Muscle of leg (tissue), 16 donors: ENCODE measurements around the gene TNFRSF12A. TPM values are rescaled to one million over a fixed set of nuclear protein-coding genes. Genes with fewer than 3 reads are reported as not detected.

ENCODE experiments used
- DNase-seq: peaks from one replicate; pipeline ENCODE4 v3.0.0; 2013
- H3K27ac ChIP-seq: one replicate; pipeline ENCODE4 v1.5.1; 2013; ENCODE audit warnings: mild to moderate bottlenecking, low read length, control low read depth
- H3K27me3 ChIP-seq: one replicate; pipeline ENCODE4 v1.6.1; 2013; ENCODE audit warnings: low read length; ENCODE audit not compliant: control insufficient read depth, insufficient read depth
- H3K36me3 ChIP-seq: one replicate; pipeline ENCODE4 v1.6.1; 2013; ENCODE audit warnings: low read length; ENCODE audit not compliant: control insufficient read depth, insufficient read depth
- H3K4me1 ChIP-seq: one replicate; pipeline ENCODE4 v1.6.1; 2013; ENCODE audit warnings: low read length; ENCODE audit not compliant: control insufficient read depth, insufficient read depth
- H3K4me3 ChIP-seq: one replicate; pipeline ENCODE4 v1.5.1; 2013; ENCODE audit warnings: low read length, control low read depth
- H3K9me3 ChIP-seq: replicated peaks from 2 replicates; pipeline ENCODE4 v1.6.1; 2013; ENCODE audit warnings: low read depth, low read length; ENCODE audit not compliant: control insufficient read depth
- WGBS: methylation state at CpG from one replicate; pipeline ENCODE4 v1.1.5; 2013; ENCODE audit warnings: missing lambda C conversion rate; ENCODE audit not compliant: insufficient coverage; 5-methylcytosine and 5-hydroxymethylcytosine counted together
- long read RNA-seq, 11 donors: transcript quantifications; one replicate each; lab custom pipeline, GENCODE V29; 2026
- polyA plus RNA-seq, 8 donors: library from polyadenylated mRNA; unstranded; fragments of 120-200 nt; gene quantifications; one replicate each; pipeline versions ENCODE4 v1.2.1 to v1.2.3, GENCODE V29; 2013; ENCODE audit warnings: inconsistent platforms in 1 of 8, low replicate concordance in 1 of 8; ENCODE audit not compliant: insufficient read length in 8 of 8, insufficient read depth in 1 of 8
- total RNA-seq: library from RNA; stranded (reverse); fragments of 120-200 nt; gene quantifications from one replicate; pipeline ENCODE4 v1.2.4, GENCODE V29; 2013

The TNFRSF12A gene
- 39.8 TPM for total RNA-seq
- polyA plus RNA-seq = 10 to 100 TPM; 26.4 to 65.2 (median 42.8) TPM
- long read RNA-seq, donor 1, transcript TNFRSF12A-201 (4 exons, 1,033 nt) = major isoform, 17 of 21 reads
- long read RNA-seq, donor 1, partial matches to known transcripts = 0 of 21 reads
- long read RNA-seq, donor 1, other reads (novel, unspliced or antisense) = 0 of 21 reads
- long read RNA-seq, donor 2, partial matches to known transcripts = 0 of 5 reads
- long read RNA-seq, donor 2, other reads (novel, unspliced or antisense) = 0 of 5 reads
- long read RNA-seq, donor 3, transcript TNFRSF12A-201 (4 exons, 1,033 nt) = major isoform, 43 of 65 reads
- long read RNA-seq, donor 3, transcript TNFRSF12A-203 (3 exons, 1,678 nt) = minor isoform, 9 of 65 reads
- long read RNA-seq, donor 3, partial matches to known transcripts = 10 of 65 reads
- long read RNA-seq, donor 3, other reads (novel, unspliced or antisense) = 0 of 65 reads
- long read RNA-seq, donor 4, transcript TNFRSF12A-203 (3 exons, 1,678 nt) = minor isoform, 6 of 39 reads
- long read RNA-seq, donor 4, transcript TNFRSF12A-201 (4 exons, 1,033 nt) = major isoform, 29 of 39 reads
- long read RNA-seq, donor 4, partial matches to known transcripts = 0 of 39 reads
- long read RNA-seq, donor 4, other reads (novel, unspliced or antisense) = 0 of 39 reads
- long read RNA-seq, donor 5, transcript TNFRSF12A-201 (4 exons, 1,033 nt) = major isoform, 110 of 157 reads
- long read RNA-seq, donor 5, transcript TNFRSF12A-203 (3 exons, 1,678 nt) = minor isoform, 17 of 157 reads
- long read RNA-seq, donor 5, partial matches to known transcripts = 29 of 157 reads
- long read RNA-seq, donor 5, other reads (novel, unspliced or antisense) = 0 of 157 reads
- long read RNA-seq, donor 6, transcript TNFRSF12A-201 (4 exons, 1,033 nt) = major isoform, 40 of 48 reads
- long read RNA-seq, donor 6, transcript TNFRSF12A-203 (3 exons, 1,678 nt) = minor isoform, 7 of 48 reads
- long read RNA-seq, donor 6, partial matches to known transcripts = 0 of 48 reads
- long read RNA-seq, donor 6, other reads (novel, unspliced or antisense) = 0 of 48 reads
- long read RNA-seq, donor 7, transcript TNFRSF12A-201 (4 exons, 1,033 nt) = major isoform, 48 of 64 reads
- long read RNA-seq, donor 7, partial matches to known transcripts = 11 of 64 reads
- long read RNA-seq, donor 7, other reads (novel, unspliced or antisense) = 0 of 64 reads
- long read RNA-seq, donor 8, transcript TNFRSF12A-201 (4 exons, 1,033 nt) = major isoform, 21 of 23 reads
- long read RNA-seq, donor 8, partial matches to known transcripts = 0 of 23 reads
- long read RNA-seq, donor 8, other reads (novel, unspliced or antisense) = 0 of 23 reads
- long read RNA-seq, donor 9, transcript TNFRSF12A-201 (4 exons, 1,033 nt) = major isoform, 25 of 150 reads
- long read RNA-seq, donor 9, partial matches to known transcripts = 41 of 150 reads
- long read RNA-seq, donor 9, other reads (novel, unspliced or antisense) = 77 of 150 reads
- long read RNA-seq, donor 10, transcript TNFRSF12A-203 (3 exons, 1,678 nt) = minor isoform, 13 of 88 reads
- long read RNA-seq, donor 10, transcript TNFRSF12A-201 (4 exons, 1,033 nt) = major isoform, 67 of 88 reads
- long read RNA-seq, donor 10, partial matches to known transcripts = 6 of 88 reads
- long read RNA-seq, donor 10, other reads (novel, unspliced or antisense) = 0 of 88 reads
- long read RNA-seq, donor 11, transcript TNFRSF12A-201 (4 exons, 1,033 nt) = major isoform, 17 of 24 reads
- long read RNA-seq, donor 11, transcript TNFRSF12A-203 (3 exons, 1,678 nt) = minor isoform, 5 of 24 reads
- long read RNA-seq, donor 11, partial matches to known transcripts = 0 of 24 reads
- long read RNA-seq, donor 11, other reads (novel, unspliced or antisense) = 0 of 24 reads

- DNase-seq = peak; percentile 88
- peaks cover 4% of the 10 kb centered on the region for H3K36me3 ChIP-seq
- H3K4me3 ChIP-seq = peak within 1 kb of the TSS; percentile 65
- under 1% methylated on average over 45 of the region's 49 CpGs for WGBS
- H3K27me3 ChIP-seq = peaks cover 42% of the 10 kb centered on the region
- H3K27ac ChIP-seq = peak within 1 kb of the TSS; percentile 98
- peaks cover 52% of the 10 kb centered on the region for H3K4me1 ChIP-seq
- H3K9me3 ChIP-seq = no peaks in the 10 kb centered on the region
Measured at GRCh38 chr16:3020247-3020603, at the start of gene TNFRSF12A. Gene TNFRSF12A (plus strand): TSS chr16:3020368. CDS start chr16:3020398, 30 bp downstream.

- H3K9me3 ChIP-seq = no peaks in the 10 kb centered on the region
- DNase-seq = no peak
- 79% methylated on average over 2 of the region's 6 CpGs for WGBS
- H3K27ac ChIP-seq = no peak overlapping the region
- peaks cover 35% of the 10 kb centered on the region for H3K27me3 ChIP-seq
- H3K4me1 ChIP-seq = peaks cover 55% of the 10 kb centered on the region
- H3K4me3 ChIP-seq = peak overlapping the region; percentile 52
- peaks cover 23% of the 10 kb centered on the region for H3K36me3 ChIP-seq
Measured at GRCh38 chr16:2970563-2970962, 49.6 kb upstream of the TNFRSF12A start.

GRCh38 chr16:2971134-2971984 lies 48.8 kb upstream of the TNFRSF12A start:
- 89% methylated on average over 33 of the region's 35 CpGs for whole genome bisulfite sequencing

GRCh38 chr16:2971985-2972784 lies 48.0 kb upstream of the TNFRSF12A start:
- Histone ChIP-seq H3K27ac (no peak overlapping the region), H3K4me1 (peaks cover 46% of the 10 kb centered on the region), H3K27me3 (peaks cover 20% of the 10 kb centered on the region), H3K9me3 (no peaks in the 10 kb centered on the region), H3K36me3 (peaks cover 29% of the 10 kb centered on the region), H3K4me3 (no peak overlapping the region)
- 67% methylated on average over 13 of the region's 15 CpGs for WGBS
- no peak for DNase-seq

More at GRCh38 chr16:2971134-2971984, 48.8 kb upstream of the TNFRSF12A start:
- no peak for DNase-seq
- Histone ChIP-seq H3K9me3 (no peaks in the 10 kb centered on the region), H3K27ac (no peak overlapping the region), H3K4me3 (no peak overlapping the region), H3K27me3 (peaks cover 27% of the 10 kb centered on the region), H3K36me3 (peaks cover 29% of the 10 kb centered on the region), H3K4me1 (peaks cover 50% of the 10 kb centered on the region)

GRCh38 chr16:2973093-2973492 lies 47.1 kb upstream of the TNFRSF12A start:
- Histone ChIP-seq H3K4me3 (no peak overlapping the region), H3K36me3 (peaks cover 29% of the 10 kb centered on the region), H3K27me3 (peaks cover 11% of the 10 kb centered on the region), H3K27ac (no peak overlapping the region), H3K9me3 (no peaks in the 10 kb centered on the region), H3K4me1 (peaks cover 40% of the 10 kb centered on the region)
- DNase-seq = no peak
- WGBS = 48% methylated on average over 3 of the region's 5 CpGs

- Histone ChIP-seq H3K36me3 (peaks cover 29% of the 10 kb centered on the region), H3K4me1 (peaks cover 34% of the 10 kb centered on the region), H3K27me3 (peaks cover 4% of the 10 kb centered on the region), H3K27ac (no peak overlapping the region), H3K9me3 (no peaks in the 10 kb centered on the region), H3K4me3 (no peak overlapping the region)
- WGBS = 79% methylated on average over 15 of the region's 17 CpGs
- no peak for DNase-seq
Measured at GRCh38 chr16:2973605-2974318, 46.4 kb upstream of the TNFRSF12A start.

GRCh38 chr16:2974319-2975056 lies 45.7 kb upstream of the TNFRSF12A start:
- peaks cover 3% of the 10 kb centered on the region for H3K27me3 ChIP-seq
- DNase-seq = no peak

More at GRCh38 chr16:2974319-2975056, 45.7 kb upstream of the TNFRSF12A start:
- no peaks in the 10 kb centered on the region for H3K9me3 ChIP-seq
- peaks cover 36% of the 10 kb centered on the region for H3K4me1 ChIP-seq
- H3K4me3 ChIP-seq = no peak overlapping the region
- H3K36me3 ChIP-seq = peaks cover 29% of the 10 kb centered on the region
- WGBS = 93% methylated on average over 15 of the region's 15 CpGs
- no peak overlapping the region for H3K27ac ChIP-seq
